GM12891 (cell line): ENCODE measurements around the gene SH3GL2.

Experiments used
- PAX5 ChIP-seq: IDR thresholded peaks from 2 replicates; pipeline ENCODE4 v1.6.1; 2011; ENCODE audit warnings: low read length, moderate library complexity, mild to moderate bottlenecking; ENCODE audit not compliant: insufficient read depth, severe bottlenecking
- POLR2A ChIP-seq: IDR thresholded peaks from 2 replicates; pipeline ENCODE4 v1.6.1; 2011; ENCODE audit warnings: low read depth, low read length, control low read depth
- POLR2AphosphoS5 ChIP-seq: IDR thresholded peaks from 2 replicates; pipeline ENCODE4 v1.6.1; 2011; ENCODE audit warnings: low read depth, low read length, control low read depth
- POU2F2 ChIP-seq: IDR thresholded peaks from 2 replicates; pipeline ENCODE4 v1.6.1; 2011; ENCODE audit warnings: low read depth, mild to moderate bottlenecking, control low read depth, low read length, moderate library complexity
- SPI1 ChIP-seq: IDR thresholded peaks from 2 replicates; pipeline ENCODE4 v1.6.1; 2011; ENCODE audit warnings: low read depth, low read length, control low read depth

- TF ChIP-seq POLR2A (no peak), POU2F2 (no peak), PAX5 (no peak), POLR2AphosphoS5 (no peak), SPI1 (no peak)
Observed at GRCh38 chr9:17574342-17574741, 4.5 kb upstream of the SH3GL2 start.
